GM18508 (cell line): ENCODE measurements around the gene NKD1.
"Not testable (repeated sequence)": the region's sequence is repeated elsewhere in the genome, so short reads cannot be mapped to it uniquely, and the experiment has no call there.

ENCODE experiments used
- ATAC-seq: cut with Tn5 transposase; IDR thresholded peaks from one replicate; pipeline ENCODE4 v1.9.1; 2021; ENCODE audit warnings: moderate number of reproducible peaks; ENCODE audit not compliant: insufficient read depth, unreplicated experiment

NKD1 gene

GRCh38 chr16:50548125-50548908, at the start of gene NKD1:
TSS of gene NKD1 (plus strand) at chr16:50548396. CDS start at chr16:50548554, 158 bp downstream.
- no peak for ATAC-seq

- ATAC-seq: no peak
Observed at GRCh38 chr16:50498431-50499155, 49.6 kb upstream of the NKD1 start.

- ATAC-seq: no peak
Observed at GRCh38 chr16:50499254-50499653, 48.9 kb upstream of the NKD1 start.

- ATAC-seq: no peak
Observed at GRCh38 chr16:50500171-50500874, 47.9 kb upstream of the NKD1 start.

GRCh38 chr16:50501251-50501650, 46.9 kb upstream of the NKD1 start:
- ATAC-seq: no peak

GRCh38 chr16:50501986-50502615, 46.1 kb upstream of the NKD1 start:
- ATAC-seq: no peak

- no peak for ATAC-seq
Observed at GRCh38 chr16:50502616-50503011, 45.6 kb upstream of the NKD1 start.

- ATAC-seq: not testable (repeated sequence)
Observed at GRCh38 chr16:50503868-50504531, 44.2 kb upstream of the NKD1 start.

- ATAC-seq: no peak
Observed at GRCh38 chr16:50505115-50505514, 43.1 kb upstream of the NKD1 start.

- no peak for ATAC-seq
Observed at GRCh38 chr16:50505714-50506542, 42.3 kb upstream of the NKD1 start.

- no peak for ATAC-seq
Observed at GRCh38 chr16:50506543-50506937, 41.7 kb upstream of the NKD1 start.

- ATAC-seq: no peak
Observed at GRCh38 chr16:50507397-50507796, 40.8 kb upstream of the NKD1 start.

- no peak for ATAC-seq
Observed at GRCh38 chr16:50509521-50510341, 38.5 kb upstream of the NKD1 start.

GRCh38 chr16:50515218-50515617, 33.0 kb upstream of the NKD1 start:
- ATAC-seq: no peak

- ATAC-seq: no peak
Observed at GRCh38 chr16:50516401-50516800, 31.8 kb upstream of the NKD1 start.

- no peak for ATAC-seq
Observed at GRCh38 chr16:50516890-50517289, 31.3 kb upstream of the NKD1 start.

- no peak for ATAC-seq
Observed at GRCh38 chr16:50517450-50518252, 30.5 kb upstream of the NKD1 start.

- no peak for ATAC-seq
Observed at GRCh38 chr16:50519001-50519400, 29.2 kb upstream of the NKD1 start.
